Measurements from ENCODE around the gene CDC42EP5. TPM values are rescaled to one million over a fixed set of nuclear protein-coding genes. Genes with fewer than 3 reads are reported as not detected.

CDC42EP5 gene
- 10 to 100 TPM in 7 of 9 donors, 1 to 10 TPM in 2; 8.0 to 27.9 (median 15.6) TPM for total RNA-seq
- polyA plus RNA-seq, result 10 to 100 TPM in 2 of 3 donors, under 1 TPM in 1; 0.44 to 36.0 (median 16.5) TPM
- long read RNA-seq, donor 1, partial matches to known transcripts, result 0 of 1 reads
- long read RNA-seq, donor 1, other reads (novel, unspliced or antisense), result 0 of 1 reads
- long read RNA-seq, donor 2, partial matches to known transcripts, result 0 of 4 reads
- long read RNA-seq, donor 2, other reads (novel, unspliced or antisense), result 0 of 4 reads
- long read RNA-seq, donor 3, result 0 reads
- long read RNA-seq, donor 4, result 0 reads
- long read RNA-seq, donor 5, transcript CDC42EP5-201 (3 exons, 864 nt), result major isoform, 14 of 17 reads
- long read RNA-seq, donor 5, partial matches to known transcripts, result 3 of 17 reads
- long read RNA-seq, donor 5, other reads (novel, unspliced or antisense), result 0 of 17 reads
- long read RNA-seq, donor 6, partial matches to known transcripts, result 0 of 1 reads
- long read RNA-seq, donor 6, other reads (novel, unspliced or antisense), result 1 of 1 reads
- long read RNA-seq, donor 7, partial matches to known transcripts, result 0 of 3 reads
- long read RNA-seq, donor 7, other reads (novel, unspliced or antisense), result 0 of 3 reads
- long read RNA-seq, donor 8, transcript CDC42EP5-201 (3 exons, 864 nt), result major isoform, 11 of 12 reads
- long read RNA-seq, donor 8, partial matches to known transcripts, result 0 of 12 reads
- long read RNA-seq, donor 8, other reads (novel, unspliced or antisense), result 0 of 12 reads
- long read RNA-seq, donor 9, partial matches to known transcripts, result 0 of 3 reads
- long read RNA-seq, donor 9, other reads (novel, unspliced or antisense), result 0 of 3 reads
- long read RNA-seq, donor 10, result 0 reads

- H3K27ac ChIP-seq, result peak within 1 kb of the TSS in 3 of 5 donors; percentile 49 to 75 (median 63)
- H3K9me3 ChIP-seq (replicated peaks in 1 of 3), result no peaks in the 10 kb centered on the region
- peak in 5 of 7 donors; percentile 46 to 61 (median 54) for DNase-seq
- peaks cover 3% of the 10 kb centered on the region for H3K27me3 ChIP-seq
- no peaks in the 10 kb centered on the region for H3K36me3 ChIP-seq (replicated peaks in 1 of 2)
- peak within 1 kb of the TSS in 1 of 4 donors; percentile 53 for H3K4me3 ChIP-seq
- intact Hi-C loops (cut with DNase I), result no loop called here
- peaks cover 0 to 23% of the 10 kb centered on the region in 2 donors for H3K4me1 ChIP-seq (replicated peaks in 1 of 2)
- no peak for TF ChIP-seq POLR2A (IDR thresholded peaks at IDR 0.05)
- 12 to 16% (median 14%) methylated on average over 10 to 14 of the region's 14 CpGs for WGBS, 4 donors
These were observed at the start of gene CDC42EP5 for GRCh38 chr19:54473071-54473891. Gene CDC42EP5, minus strand, starts transcription at chr19:54473296. Its CDS starts 7,749 bp downstream, at chr19:54465547.

GRCh38 chr19:54521860-54522513 lies 48.9 kb upstream of the CDC42EP5 start:
- WGBS, 4 donors, result 65 to 80% (median 76%) methylated on average over 3 to 6 of the region's 6 CpGs
- no peak overlapping the region for H3K27ac ChIP-seq
- intact Hi-C loops (cut with DNase I), result no loop called here
- H3K27me3 ChIP-seq, result peaks cover 3% of the 10 kb centered on the region
- no peaks in the 10 kb centered on the region for H3K4me1 ChIP-seq (replicated peaks in 1 of 2)
- DNase-seq, result no peak
- H3K36me3 ChIP-seq (replicated peaks in 1 of 2), result no peaks in the 10 kb centered on the region
- H3K4me3 ChIP-seq, result no peak overlapping the region
- no peaks in the 10 kb centered on the region for H3K9me3 ChIP-seq (replicated peaks in 1 of 3)
- no peak for TF ChIP-seq CTCF (IDR thresholded peaks at IDR 0.05)
- TF ChIP-seq POLR2A (IDR thresholded peaks at IDR 0.05), result no peak

GRCh38 chr19:54521022-54521859 lies 48.1 kb upstream of the CDC42EP5 start:
- 36 to 50% (median 43%) methylated on average over 14 to 18 of the region's 18 CpGs for WGBS, 4 donors
- Histone ChIP-seq H3K27ac (no peak overlapping the region), H3K9me3 (replicated peaks in 1 of 3) (no peaks in the 10 kb centered on the region), H3K4me1 (replicated peaks in 1 of 2) (no peaks in the 10 kb centered on the region), H3K36me3 (replicated peaks in 1 of 2) (no peaks in the 10 kb centered on the region), H3K4me3 (no peak overlapping the region), H3K27me3 (peaks cover 3% of the 10 kb centered on the region)
- intact Hi-C loops (cut with DNase I), result no loop called here
- no peak for DNase-seq
- TF ChIP-seq POLR2A (IDR thresholded peaks at IDR 0.05), result no peak
- no peak for TF ChIP-seq CTCF (IDR thresholded peaks at IDR 0.05)

Data from adrenal gland (tissue), 19 donors.